Sigmoid colon (tissue), 7 donors: ENCODE data around the gene THOC6. TPM values are rescaled to one million over a fixed set of nuclear protein-coding genes. Genes with fewer than 3 reads are reported as not detected.
"Not testable (repeated sequence)": the region's sequence is repeated elsewhere in the genome, so short reads cannot be mapped to it uniquely, and the experiment has no call there.

Source experiments
- DNase-seq: peaks from one replicate; pipeline ENCODE4 v3.0.0-alpha.2; 2019
- H3K27ac ChIP-seq, 4 donors: fragments of 200-600 bp; sonication (generic); one replicate each; pipeline ENCODE4 v1.5.1; 2016 to 2019; ENCODE audit warnings: mild to moderate bottlenecking in 1 of 4
- H3K27me3 ChIP-seq, 3 donors: fragments of 200-600 bp; sonication (generic); one replicate each; pipeline ENCODE4 v1.5.1; 2019; ENCODE audit warnings: mild to moderate bottlenecking in 1 of 3
- H3K36me3 ChIP-seq, 4 donors: fragments of 200-600 bp; sonication (generic); one replicate each; pipeline ENCODE4 v1.5.1; 2016 to 2019
- H3K4me1 ChIP-seq, 4 donors: fragments of 200-600 bp; sonication (generic); one replicate each; pipeline ENCODE4 v1.5.1; 2017 to 2019
- H3K4me3 ChIP-seq, 4 donors: fragments of 200-600 bp; sonication (generic); one replicate each; pipeline ENCODE4 v1.5.1; 2017 to 2019; ENCODE audit warnings: mild to moderate bottlenecking in 2 of 4, moderate library complexity in 1 of 4
- H3K9me3 ChIP-seq, 4 donors: fragments of 200-600 bp in 3 of 4; sonication (generic) in 3 of 4; one replicate each; pipeline versions ENCODE4 v1.5.1 to v1.6.1; 2013 to 2019
- CTCF ChIP-seq, 4 experiments: fragments of 450-650 bp in 3 of 4; fragments of 200-600 bp in 1 of 4; IDR thresholded peaks; one replicate each; pipeline ENCODE4 v1.5.1; 2016 to 2019; ENCODE audit warnings: antibody characterized with exemption in 4 of 4, mild to moderate bottlenecking in 3 of 4, moderate library complexity in 2 of 4
- EP300 ChIP-seq, 4 donors: sonication (generic); formaldehyde crosslinking; IDR thresholded peaks; one replicate each; pipeline ENCODE4 v1.6.1; 2017; ENCODE audit warnings: antibody characterized with exemption in 4 of 4
- POLR2A ChIP-seq, 2 donors: fragments of 450-650 bp; IDR thresholded peaks; one replicate each; pipeline ENCODE4 v1.6.1; 2016; ENCODE audit warnings: antibody characterized with exemption in 2 of 2, mild to moderate bottlenecking in 2 of 2, moderate library complexity in 2 of 2
- POLR2AphosphoS5 ChIP-seq, 4 donors: sonication (generic); formaldehyde crosslinking; IDR thresholded peaks; one replicate each; pipeline ENCODE4 v1.6.1; 2017; ENCODE audit warnings: antibody characterized with exemption in 4 of 4
- WGBS, 2 donors: extraction: QIAGEN DNeasy Blood & Tissue Kit; methylation state at CpG; one replicate each; pipeline ENCODE4 v1.1.7; 2013; 5-methylcytosine and 5-hydroxymethylcytosine counted together
- intact Hi-C: fragments of 100-400 bp; cut with DNase I; formaldehyde crosslinking; loops from one replicate; pipeline ENCODE4 v1.15.1; 2023
- polyA plus RNA-seq, 3 donors: library from polyadenylated mRNA; stranded (reverse); fragments of 200-250 nt; gene quantifications; one replicate each; pipeline ENCODE4 v1.2.3, GENCODE V29; 2013
- total RNA-seq, 4 donors: library from RNA; depleted of rRNA; stranded (reverse); fragments of >200 nt; gene quantifications; one replicate each; pipeline ENCODE4 v1.1.0, GENCODE V29; 2016
- donor health status: healthy with polysubstance abuse.
- donor health status: Bipolar disorder and iron deficiency.
- donor health status: healthy.

THOC6 gene
- total and polyA plus RNA-seq, 7 donors = 8.6 to 35.8 (median 15.8) TPM

DNA sequence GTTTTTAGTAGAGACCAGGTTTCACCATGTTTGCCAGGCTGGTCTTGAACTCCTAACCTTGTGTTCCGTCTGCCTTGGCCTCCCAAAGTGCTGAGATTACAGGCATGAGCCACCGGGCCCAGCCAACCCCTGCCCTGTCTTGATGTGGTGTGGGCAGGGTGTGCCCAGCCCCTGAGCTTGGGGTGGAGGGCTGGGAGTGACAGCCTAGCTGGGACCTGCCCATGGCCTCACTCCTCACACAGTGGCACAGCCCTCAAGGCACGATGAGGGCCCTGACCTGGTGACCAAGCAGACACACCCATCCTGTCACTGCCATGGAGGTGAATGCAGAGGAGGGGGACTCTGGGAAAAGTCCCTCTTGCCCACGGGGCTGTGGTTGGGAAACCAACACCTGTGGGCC, 44.7 kb downstream of the THOC6 start:
- WGBS, 2 donors = 51 to 60% methylated on average over 4 of the region's 4 CpGs
- H3K36me3 ChIP-seq = no peaks in the 10 kb centered on the region
- no peak overlapping the region for H3K4me3 ChIP-seq
- no peak for TF ChIP-seq CTCF (IDR thresholded peaks at IDR 0.05)
- no peak for TF ChIP-seq POLR2AphosphoS5 (IDR thresholded peaks at IDR 0.05)
- no peak for TF ChIP-seq EP300 (IDR thresholded peaks at IDR 0.05)
- TF ChIP-seq POLR2A (IDR thresholded peaks at IDR 0.05) = no peak
- H3K27me3 ChIP-seq = no peaks in the 10 kb centered on the region
- peaks cover 0 to 19% (median 16%) of the 10 kb centered on the region in 4 donors for H3K4me1 ChIP-seq
- H3K9me3 ChIP-seq = no peaks in the 10 kb centered on the region
- intact Hi-C loops = no loop called here
- no peak for DNase-seq
- no peak overlapping the region for H3K27ac ChIP-seq

GRCh38 chr16:3069146-3069545, 45.3 kb downstream of the THOC6 start:
- H3K36me3 ChIP-seq, H3K27ac ChIP-seq, intact Hi-C loops, H3K9me3 ChIP-seq, DNase-seq, H3K27me3 ChIP-seq, H3K4me3 ChIP-seq: not testable (repeated sequence)
- 85 to 91% methylated on average over 10 of the region's 11 CpGs for WGBS, 2 donors
- H3K4me1 ChIP-seq = peaks cover 0 to 19% (median 16%) of the 10 kb centered on the region in 4 donors

DNA sequence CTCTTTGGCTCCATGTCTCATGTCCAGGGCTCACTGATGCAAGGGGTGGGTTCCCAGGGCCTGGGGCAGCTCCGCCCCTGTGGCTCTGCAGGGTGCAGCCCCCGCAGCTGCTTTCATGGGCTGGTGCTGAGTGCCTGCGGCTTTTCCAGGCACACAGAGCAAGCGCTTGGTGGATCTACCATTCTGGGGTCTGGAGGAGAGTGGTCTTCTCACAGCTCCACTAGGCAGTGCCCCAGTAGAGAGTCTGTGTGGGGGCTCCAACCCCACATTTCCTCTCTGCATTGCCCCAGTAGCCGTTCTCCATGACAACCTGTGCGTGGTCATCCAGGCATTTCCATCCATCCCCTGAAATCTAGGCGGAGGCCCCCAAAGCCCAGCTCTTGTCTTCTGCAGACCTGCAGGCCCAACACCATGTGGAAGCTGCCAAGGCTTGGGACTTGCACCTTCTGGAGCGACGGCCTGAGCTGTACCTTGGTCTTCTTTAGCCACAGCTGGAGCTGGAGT, 46.8 kb downstream of the THOC6 start:
- no peak overlapping the region for H3K27ac ChIP-seq
- WGBS, 2 donors = 90 to 92% methylated on average over 9 of the region's 9 CpGs
- intact Hi-C loops = no loop called here
- H3K4me1 ChIP-seq = peaks cover 0 to 8% (median 5%) of the 10 kb centered on the region in 4 donors
- H3K27me3 ChIP-seq = no peaks in the 10 kb centered on the region
- H3K36me3 ChIP-seq = no peaks in the 10 kb centered on the region
- no peak overlapping the region for H3K4me3 ChIP-seq
- no peaks in the 10 kb centered on the region for H3K9me3 ChIP-seq
- DNase-seq = no peak
- TF ChIP-seq POLR2A (IDR thresholded peaks at IDR 0.05) (no peak), POLR2AphosphoS5 (IDR thresholded peaks at IDR 0.05) (no peak), CTCF (IDR thresholded peaks at IDR 0.05) (no peak), EP300 (IDR thresholded peaks at IDR 0.05) (no peak)

DNA sequence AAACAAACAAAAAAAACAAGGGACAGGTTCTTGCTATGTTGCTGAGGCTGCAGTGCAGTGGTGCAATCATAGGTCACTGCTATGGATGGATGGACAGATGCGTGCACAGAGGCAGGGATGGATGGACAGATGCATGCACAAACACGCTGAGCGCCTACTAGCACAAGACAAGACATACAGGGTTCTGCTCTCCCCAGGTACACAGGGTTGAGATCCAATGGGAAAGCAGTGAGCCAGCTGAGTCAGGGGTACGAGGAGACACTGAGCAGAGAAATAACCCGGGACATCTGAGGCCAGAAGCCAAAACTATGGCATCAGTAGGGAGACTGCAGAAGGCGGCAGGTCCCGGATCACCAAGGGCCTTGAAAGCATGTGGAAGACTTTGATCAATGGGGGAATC, 47.8 kb downstream of the THOC6 start:
- intact Hi-C loops = no loop called here
- no peak for DNase-seq
- Histone ChIP-seq H3K27ac (no peak overlapping the region), H3K4me1 (no peaks in the 10 kb centered on the region), H3K27me3 (no peaks in the 10 kb centered on the region), H3K4me3 (no peak overlapping the region), H3K9me3 (no peaks in the 10 kb centered on the region), H3K36me3 (no peaks in the 10 kb centered on the region)
- TF ChIP-seq CTCF (IDR thresholded peaks at IDR 0.05) (no peak), POLR2AphosphoS5 (IDR thresholded peaks at IDR 0.05) (no peak), EP300 (IDR thresholded peaks at IDR 0.05) (no peak), POLR2A (IDR thresholded peaks at IDR 0.05) (no peak)
- 86 to 88% methylated on average over 7 of the region's 7 CpGs for WGBS, 2 donors

- H3K4me1 ChIP-seq, H3K9me3 ChIP-seq, H3K36me3 ChIP-seq, H3K27ac ChIP-seq, H3K4me3 ChIP-seq, intact Hi-C loops, DNase-seq, H3K27me3 ChIP-seq: not testable (repeated sequence)
- 8 to 29% methylated on average over 3 of the region's 4 CpGs for WGBS, 2 donors
Measured at GRCh38 chr16:3072148-3072547, 48.3 kb downstream of the THOC6 start.

- DNase-seq, H3K27ac ChIP-seq, H3K4me1 ChIP-seq, H3K27me3 ChIP-seq, intact Hi-C loops, H3K36me3 ChIP-seq, H3K9me3 ChIP-seq, H3K4me3 ChIP-seq: not testable (repeated sequence)
- WGBS, 2 donors = 57 to 66% methylated on average over 16 to 17 of the region's 18 CpGs
Measured at GRCh38 chr16:3072576-3073263, 48.9 kb downstream of the THOC6 start.
